Measurements from ENCODE around the gene ZNF212. TPM values are rescaled to one million over a fixed set of nuclear protein-coding genes. Genes with fewer than 3 reads are reported as not detected.

ZNF212 gene
- total RNA-seq, 1 donor from 2014 or later, result 15.0 TPM

DNA sequence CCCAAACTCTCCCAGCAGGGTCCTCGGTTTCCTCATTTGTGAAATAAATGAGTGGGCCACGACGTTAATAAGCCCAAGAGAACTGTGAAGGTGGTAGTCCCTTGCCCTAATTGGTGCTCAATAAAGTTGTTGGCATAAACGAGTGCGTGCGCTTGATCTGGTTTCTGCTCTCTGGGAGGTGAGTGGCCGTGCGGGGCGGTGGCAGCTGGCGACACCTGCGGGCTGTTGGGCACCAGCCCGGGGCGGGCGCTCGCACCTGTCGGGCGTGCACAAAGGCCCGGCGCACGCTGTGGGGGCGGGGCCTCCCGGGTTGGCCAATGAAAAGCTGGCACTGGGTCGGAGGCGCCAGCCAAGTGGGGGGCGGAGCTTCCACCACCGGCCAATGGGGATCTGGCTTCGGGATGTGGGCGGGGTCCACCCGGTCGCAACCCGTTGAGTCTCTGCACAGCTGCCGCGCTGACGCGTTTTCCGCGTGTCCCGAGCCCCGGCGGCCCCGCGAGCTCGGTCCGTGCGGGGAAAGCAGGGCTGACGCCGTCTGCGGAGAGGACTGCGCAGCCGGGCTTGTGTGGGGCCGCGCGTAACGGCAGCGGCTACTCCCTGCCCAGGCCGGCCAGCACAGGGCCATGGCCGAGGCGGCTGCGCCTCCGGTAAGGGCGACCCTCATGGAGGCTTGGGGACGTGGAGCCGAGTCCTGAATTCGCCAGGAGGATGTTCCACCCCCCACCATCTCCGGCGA, 45.6 kb downstream of the ZNF212 start:
- peaks cover 33% of the 10 kb centered on the region for H3K4me1 Mint-ChIP-seq (ENCODE audit: low read depth)
- H3K27ac Mint-ChIP-seq, result peak overlapping the region; percentile 52
- no peaks in the 10 kb centered on the region for H3K27me3 Mint-ChIP-seq (ENCODE audit: insufficient read depth)
- H3K4me3 Mint-ChIP-seq, result peak overlapping the region; percentile 94
- DNase-seq (ENCODE audit: low spot score), result peak; percentile 98
- intact Hi-C loops (cut with micrococcal nuclease), result loop anchor here (1.0 to 10.0 kb wide), 7 partner anchors 23 to 430 kb away; partner anchors contain the start of genes ZNF212, ZNF282 and ZNF783
- peaks cover 9% of the 10 kb centered on the region for H3K36me3 Mint-ChIP-seq (ENCODE audit: low read depth)
- H3K9me3 Mint-ChIP-seq, result no peaks in the 10 kb centered on the region

GRCh38 chr7:149285603-149286002, 46.2 kb downstream of the ZNF212 start:
- intact Hi-C loops (cut with micrococcal nuclease), result loop anchor here (1.0 to 10.0 kb wide), 7 partner anchors 23 to 429 kb away; partner anchors contain the start of genes ZNF212, ZNF282 and ZNF783
- H3K27ac Mint-ChIP-seq, result peak overlapping the region; percentile 84
- peaks cover 9% of the 10 kb centered on the region for H3K36me3 Mint-ChIP-seq (ENCODE audit: low read depth)
- H3K4me3 Mint-ChIP-seq, result peak overlapping the region; percentile 94
- DNase-seq (ENCODE audit: low spot score), result no peak
- H3K4me1 Mint-ChIP-seq (ENCODE audit: low read depth), result peaks cover 33% of the 10 kb centered on the region
- H3K9me3 Mint-ChIP-seq, result no peaks in the 10 kb centered on the region
- no peaks in the 10 kb centered on the region for H3K27me3 Mint-ChIP-seq (ENCODE audit: insufficient read depth)

DNA sequence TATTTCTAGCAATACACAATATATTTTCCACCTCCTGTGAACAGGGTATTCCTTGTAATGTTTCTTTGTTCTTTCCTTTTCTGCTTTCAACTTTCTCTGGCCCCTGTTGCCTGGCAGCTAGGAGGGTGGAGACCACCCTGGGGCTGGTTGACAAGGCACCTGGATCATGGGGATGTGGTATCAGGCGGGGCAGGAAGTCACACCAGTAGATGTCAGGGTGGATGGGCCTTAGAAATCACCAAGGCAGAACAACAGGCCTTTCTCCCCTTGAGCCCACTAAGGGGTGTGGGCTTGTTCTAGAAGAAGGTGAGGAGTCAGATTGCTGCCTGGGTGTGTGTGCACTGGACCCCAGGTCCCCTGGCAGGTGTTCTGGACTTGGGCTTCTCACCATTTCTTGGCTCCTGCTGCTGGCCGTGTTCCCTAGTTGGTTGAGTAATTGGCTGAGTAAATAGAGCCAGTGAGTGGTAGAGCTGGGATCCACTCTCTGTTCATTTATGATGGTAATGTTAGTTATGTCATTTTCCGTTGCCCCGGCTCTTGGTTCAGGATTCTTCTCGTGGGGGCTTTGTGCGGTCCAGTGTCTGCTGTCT, 47.5 kb downstream of the ZNF212 start:
- H3K4me3 Mint-ChIP-seq, result peak overlapping the region; percentile 64
- peaks cover 9% of the 10 kb centered on the region for H3K36me3 Mint-ChIP-seq (ENCODE audit: low read depth)
- H3K4me1 Mint-ChIP-seq (ENCODE audit: low read depth), result peaks cover 33% of the 10 kb centered on the region
- no peak for DNase-seq (ENCODE audit: low spot score)
- H3K27me3 Mint-ChIP-seq (ENCODE audit: insufficient read depth), result no peaks in the 10 kb centered on the region
- intact Hi-C loops (cut with micrococcal nuclease), result loop anchor here (10.0 kb wide), 1 partner anchor 428 kb away; a partner anchor contains a TSS
- no peaks in the 10 kb centered on the region for H3K9me3 Mint-ChIP-seq
- H3K27ac Mint-ChIP-seq, result no peak overlapping the region

GRCh38 chr7:149287622-149288021, 48.2 kb downstream of the ZNF212 start:
- H3K27me3 Mint-ChIP-seq (ENCODE audit: insufficient read depth), result no peaks in the 10 kb centered on the region
- no peak for DNase-seq (ENCODE audit: low spot score)
- H3K27ac Mint-ChIP-seq, result no peak overlapping the region
- H3K4me1 Mint-ChIP-seq (ENCODE audit: low read depth), result peaks cover 33% of the 10 kb centered on the region
- intact Hi-C loops (cut with micrococcal nuclease), result loop anchor here (10.0 kb wide), 1 partner anchor 427 kb away; a partner anchor contains a TSS
- H3K9me3 Mint-ChIP-seq, result no peaks in the 10 kb centered on the region
- no peak overlapping the region for H3K4me3 Mint-ChIP-seq
- H3K36me3 Mint-ChIP-seq (ENCODE audit: low read depth), result peaks cover 5% of the 10 kb centered on the region

DNA sequence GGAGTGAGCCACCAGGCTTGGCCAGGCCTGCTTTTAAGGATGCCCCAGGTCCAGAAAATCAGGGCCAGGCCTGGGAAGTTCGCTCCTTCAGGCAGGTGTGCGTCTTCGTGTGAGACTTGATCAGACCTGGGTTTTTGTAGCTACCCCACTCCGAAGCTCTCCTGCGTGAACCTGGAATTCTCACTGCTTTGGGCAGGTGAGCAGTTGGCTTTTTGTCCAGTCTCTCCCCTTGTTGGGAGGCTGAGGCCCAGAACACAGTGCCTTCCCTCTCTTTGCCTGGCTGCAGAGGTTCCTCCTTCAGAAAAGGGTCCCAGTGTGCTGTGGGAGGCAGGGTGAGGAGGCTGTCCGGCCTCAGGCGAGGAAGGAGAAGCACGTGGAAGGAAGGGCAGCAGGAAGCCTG, 49.8 kb downstream of the ZNF212 start:
- DNase-seq (ENCODE audit: low spot score), result no peak
- intact Hi-C loops (cut with micrococcal nuclease), result loop anchor here (10.0 kb wide), 1 partner anchor 426 kb away; a partner anchor contains a TSS
- Mint-ChIP-seq H3K9me3 (no peaks in the 10 kb centered on the region), H3K4me3 (no peak overlapping the region), H3K36me3 (ENCODE audit: low read depth) (peaks cover 4% of the 10 kb centered on the region), H3K27me3 (ENCODE audit: insufficient read depth) (no peaks in the 10 kb centered on the region), H3K4me1 (ENCODE audit: low read depth) (peaks cover 28% of the 10 kb centered on the region), H3K27ac (no peak overlapping the region)

GRCh38 chr7:149289856-149290255, 50.4 kb downstream of the ZNF212 start:
- Mint-ChIP-seq H3K4me3 (no peak overlapping the region), H3K9me3 (no peaks in the 10 kb centered on the region), H3K27ac (no peak overlapping the region), H3K36me3 (ENCODE audit: low read depth) (peaks cover 4% of the 10 kb centered on the region), H3K27me3 (ENCODE audit: insufficient read depth) (no peaks in the 10 kb centered on the region), H3K4me1 (ENCODE audit: low read depth) (peaks cover 22% of the 10 kb centered on the region)
- DNase-seq (ENCODE audit: low spot score), result no peak
- intact Hi-C loops (cut with micrococcal nuclease), result loop anchor here (10.0 kb wide), 1 partner anchor 425 kb away; a partner anchor contains a TSS

GRCh38 chr7:149291036-149291780, 51.8 kb downstream of the ZNF212 start:
- DNase-seq (ENCODE audit: low spot score), result no peak
- Mint-ChIP-seq H3K4me3 (no peak overlapping the region), H3K4me1 (ENCODE audit: low read depth) (peaks cover 12% of the 10 kb centered on the region), H3K27me3 (ENCODE audit: insufficient read depth) (no peaks in the 10 kb centered on the region), H3K27ac (no peak overlapping the region), H3K9me3 (no peaks in the 10 kb centered on the region), H3K36me3 (ENCODE audit: low read depth) (peaks cover 4% of the 10 kb centered on the region)
- intact Hi-C loops (cut with micrococcal nuclease), result no loop called here

DNA sequence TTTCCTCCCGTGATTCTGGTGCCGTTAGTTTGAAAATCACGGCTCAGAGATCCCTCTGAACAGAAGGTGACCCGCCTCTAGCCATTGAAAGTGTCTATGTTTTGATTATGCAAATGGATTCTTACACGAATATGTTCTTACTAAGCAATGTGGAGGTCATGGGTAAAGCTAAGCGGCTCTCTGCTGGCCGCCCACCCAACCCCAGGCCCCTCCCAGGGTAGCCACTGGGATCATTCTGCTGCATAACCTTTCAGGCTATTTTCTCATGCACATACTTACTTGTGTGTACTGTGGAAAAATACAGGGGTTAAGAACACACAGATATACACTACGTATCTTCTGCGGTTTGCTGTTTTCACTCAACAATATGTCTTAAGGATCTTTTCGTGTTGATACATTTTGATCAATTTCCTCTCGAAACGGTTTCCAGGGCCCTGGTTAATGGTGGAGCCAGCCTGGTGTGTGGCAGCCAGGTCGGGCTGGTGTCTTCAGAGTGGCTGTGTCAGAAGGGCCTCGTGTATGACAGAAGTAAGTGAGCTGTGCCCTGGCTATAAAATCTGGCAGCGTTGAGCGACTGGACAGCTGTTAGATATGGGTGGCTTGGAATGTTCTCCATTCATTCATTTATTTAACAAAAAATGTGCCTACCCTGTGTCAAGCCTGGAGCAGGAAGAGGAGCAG, 52.5 kb downstream of the ZNF212 start:
- no peaks in the 10 kb centered on the region for H3K9me3 Mint-ChIP-seq
- DNase-seq (ENCODE audit: low spot score), result no peak
- no peak overlapping the region for H3K27ac Mint-ChIP-seq
- peaks cover 4% of the 10 kb centered on the region for H3K36me3 Mint-ChIP-seq (ENCODE audit: low read depth)
- intact Hi-C loops (cut with micrococcal nuclease), result no loop called here
- no peaks in the 10 kb centered on the region for H3K27me3 Mint-ChIP-seq (ENCODE audit: insufficient read depth)
- H3K4me1 Mint-ChIP-seq (ENCODE audit: low read depth), result peaks cover 7% of the 10 kb centered on the region
- H3K4me3 Mint-ChIP-seq, result no peak overlapping the region

DNA sequence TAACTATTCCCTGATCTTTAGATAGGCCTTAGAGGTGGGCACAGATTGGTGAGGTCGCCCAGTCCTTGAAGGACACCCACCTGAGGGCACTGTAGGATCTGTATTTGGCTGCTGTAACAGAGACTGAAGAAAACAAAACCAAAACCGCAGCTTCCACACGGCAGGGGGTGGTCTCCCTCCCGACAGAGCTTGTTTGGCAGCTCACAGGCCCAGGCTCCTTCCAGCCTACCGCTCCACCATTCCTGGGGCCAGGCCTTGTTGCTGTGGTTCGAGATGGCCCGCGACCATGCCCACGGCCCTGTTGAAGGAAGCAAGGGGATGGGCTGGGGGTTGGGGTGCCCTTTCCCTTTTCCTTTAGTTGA, 53.0 kb downstream of the ZNF212 start:
- Mint-ChIP-seq H3K4me1 (ENCODE audit: low read depth) (peaks cover 4% of the 10 kb centered on the region), H3K27ac (no peak overlapping the region), H3K36me3 (ENCODE audit: low read depth) (peaks cover 4% of the 10 kb centered on the region), H3K9me3 (no peaks in the 10 kb centered on the region), H3K27me3 (ENCODE audit: insufficient read depth) (no peaks in the 10 kb centered on the region), H3K4me3 (no peak overlapping the region)
- DNase-seq (ENCODE audit: low spot score), result no peak
- intact Hi-C loops (cut with micrococcal nuclease), result no loop called here

DNA sequence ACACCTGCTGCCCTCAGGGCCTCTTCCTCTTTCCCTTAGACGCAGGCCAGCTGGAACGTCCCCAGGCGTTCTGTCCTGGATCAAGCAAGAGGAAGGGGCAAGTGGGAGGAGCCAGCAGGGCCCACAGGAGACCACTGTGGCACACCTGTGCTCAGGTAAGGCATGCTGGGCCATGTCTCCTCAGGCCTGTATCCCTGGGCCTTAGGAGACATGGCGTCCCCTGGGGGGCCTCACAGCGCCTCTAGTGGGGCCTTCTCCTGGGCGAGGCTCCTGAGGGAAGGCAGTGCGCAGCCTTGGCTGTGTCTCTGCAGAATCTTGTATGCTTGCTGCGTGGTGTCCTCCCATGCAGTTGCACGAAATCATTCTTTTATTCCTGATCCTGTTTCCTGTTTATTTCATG, 53.9 kb downstream of the ZNF212 start:
- DNase-seq (ENCODE audit: low spot score), result no peak
- Mint-ChIP-seq H3K27ac (no peak overlapping the region), H3K4me1 (ENCODE audit: low read depth) (peaks cover 4% of the 10 kb centered on the region), H3K4me3 (no peak overlapping the region), H3K36me3 (ENCODE audit: low read depth) (no peaks in the 10 kb centered on the region), H3K9me3 (no peaks in the 10 kb centered on the region), H3K27me3 (ENCODE audit: insufficient read depth) (no peaks in the 10 kb centered on the region)
- intact Hi-C loops (cut with micrococcal nuclease), result no loop called here

DNA sequence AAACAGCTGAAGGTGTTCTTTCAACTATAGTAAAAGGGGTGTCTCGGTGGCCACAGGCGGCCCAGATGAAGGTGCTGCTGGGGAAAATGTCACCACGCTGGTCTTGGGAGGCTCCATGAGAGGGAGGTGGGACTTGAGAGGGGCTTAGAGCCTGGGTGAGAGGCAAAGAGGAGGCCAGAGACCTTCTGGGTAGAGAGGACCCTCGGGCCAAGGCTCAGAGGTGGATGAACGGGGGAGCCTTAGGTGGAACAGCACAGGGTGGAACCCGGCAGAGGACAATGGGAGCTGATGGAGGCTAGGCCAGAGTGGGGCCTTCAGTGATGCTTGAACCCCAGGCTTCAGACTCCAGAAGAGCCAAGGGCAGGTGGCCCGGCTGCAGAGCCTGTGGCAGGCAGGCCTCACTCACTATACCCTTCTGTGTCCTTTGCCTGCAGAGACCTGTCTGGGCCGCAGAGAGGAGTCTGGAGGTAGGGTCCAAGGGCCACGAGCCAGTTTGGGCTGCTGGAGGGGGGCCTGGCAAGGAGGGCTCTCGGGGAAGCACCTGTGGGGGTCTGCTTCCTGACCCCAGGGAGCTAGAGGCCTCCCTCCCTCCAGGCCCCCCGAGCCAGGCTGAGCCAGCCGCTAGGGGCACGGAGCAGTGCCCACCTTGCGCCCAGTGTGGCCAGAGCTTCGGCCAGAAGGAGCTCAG, 54.6 kb downstream of the ZNF212 start:
- no peak overlapping the region for H3K4me3 Mint-ChIP-seq
- H3K4me1 Mint-ChIP-seq (ENCODE audit: low read depth), result peaks cover 4% of the 10 kb centered on the region
- intact Hi-C loops (cut with micrococcal nuclease), result no loop called here
- no peaks in the 10 kb centered on the region for H3K27me3 Mint-ChIP-seq (ENCODE audit: insufficient read depth)
- no peaks in the 10 kb centered on the region for H3K36me3 Mint-ChIP-seq (ENCODE audit: low read depth)
- DNase-seq (ENCODE audit: low spot score), result no peak
- no peaks in the 10 kb centered on the region for H3K9me3 Mint-ChIP-seq
- no peak overlapping the region for H3K27ac Mint-ChIP-seq

Measured in activated T-helper 1 cell treated with anti-CD3 and anti-CD28 coated beads, Interleukin-12 subunit alpha, Interleukin-12 subunit beta, Interleukin-2, Interleukin-4 antibody, amounts not matched to agents 30 ng/mL and 10 ng/mL and 1 ng/mL, durations not matched to agents 14 hours and 24 hours and 36 hours (primary cell).